ENCODE measurements around the gene FOXP4.

The FOXP4 gene, protein sequence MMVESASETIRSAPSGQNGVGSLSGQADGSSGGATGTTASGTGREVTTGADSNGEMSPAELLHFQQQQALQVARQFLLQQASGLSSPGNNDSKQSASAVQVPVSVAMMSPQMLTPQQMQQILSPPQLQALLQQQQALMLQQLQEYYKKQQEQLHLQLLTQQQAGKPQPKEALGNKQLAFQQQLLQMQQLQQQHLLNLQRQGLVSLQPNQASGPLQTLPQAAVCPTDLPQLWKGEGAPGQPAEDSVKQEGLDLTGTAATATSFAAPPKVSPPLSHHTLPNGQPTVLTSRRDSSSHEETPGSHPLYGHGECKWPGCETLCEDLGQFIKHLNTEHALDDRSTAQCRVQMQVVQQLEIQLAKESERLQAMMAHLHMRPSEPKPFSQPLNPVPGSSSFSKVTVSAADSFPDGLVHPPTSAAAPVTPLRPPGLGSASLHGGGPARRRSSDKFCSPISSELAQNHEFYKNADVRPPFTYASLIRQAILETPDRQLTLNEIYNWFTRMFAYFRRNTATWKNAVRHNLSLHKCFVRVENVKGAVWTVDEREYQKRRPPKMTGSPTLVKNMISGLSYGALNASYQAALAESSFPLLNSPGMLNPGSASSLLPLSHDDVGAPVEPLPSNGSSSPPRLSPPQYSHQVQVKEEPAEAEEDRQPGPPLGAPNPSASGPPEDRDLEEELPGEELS

DNA sequence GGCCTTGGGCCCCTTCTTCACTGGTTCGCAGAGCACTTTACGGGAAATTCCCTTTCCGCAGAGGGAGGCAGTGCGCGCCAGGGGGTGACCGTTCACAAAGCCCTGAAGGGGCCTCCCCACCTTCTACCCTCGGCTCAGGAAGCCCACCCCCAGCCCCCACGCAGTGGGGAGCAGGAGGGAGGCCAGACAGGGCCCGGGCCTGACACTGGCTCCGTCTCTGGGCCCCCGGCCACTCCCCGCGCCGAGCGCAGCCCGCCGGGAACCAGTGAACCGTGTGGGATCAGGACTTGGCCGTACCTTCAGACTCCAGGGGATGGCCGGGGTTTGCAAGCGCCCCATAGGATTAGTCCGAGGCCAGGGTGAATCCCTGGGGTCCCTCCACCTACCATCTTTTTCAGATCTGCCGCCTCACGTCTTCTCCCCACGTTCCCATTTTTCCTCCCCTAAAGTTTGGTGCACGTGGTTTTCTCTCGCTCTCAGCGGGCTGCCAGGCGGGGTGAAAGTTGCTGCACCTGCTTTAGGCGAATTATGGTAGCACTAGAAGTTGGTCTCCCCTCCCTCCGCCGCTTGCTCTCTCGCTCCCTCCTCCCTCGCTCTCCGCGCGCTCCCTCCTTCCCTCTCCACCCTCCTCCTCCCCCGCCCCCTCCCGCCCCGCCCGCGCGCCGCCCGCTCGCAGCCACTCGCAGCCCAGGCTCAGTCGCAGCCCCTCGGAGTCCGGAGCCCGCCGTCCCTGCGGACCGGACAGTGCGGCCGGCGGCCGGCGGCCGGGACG, at the start of gene FOXP4:
FOXP4 (plus strand) TSS at position 679 of the 772 bp plus-strand sequence. CDS start 19,380 bp downstream, outside the sequence.
- peak; percentile 99 for DNase-seq

DNA sequence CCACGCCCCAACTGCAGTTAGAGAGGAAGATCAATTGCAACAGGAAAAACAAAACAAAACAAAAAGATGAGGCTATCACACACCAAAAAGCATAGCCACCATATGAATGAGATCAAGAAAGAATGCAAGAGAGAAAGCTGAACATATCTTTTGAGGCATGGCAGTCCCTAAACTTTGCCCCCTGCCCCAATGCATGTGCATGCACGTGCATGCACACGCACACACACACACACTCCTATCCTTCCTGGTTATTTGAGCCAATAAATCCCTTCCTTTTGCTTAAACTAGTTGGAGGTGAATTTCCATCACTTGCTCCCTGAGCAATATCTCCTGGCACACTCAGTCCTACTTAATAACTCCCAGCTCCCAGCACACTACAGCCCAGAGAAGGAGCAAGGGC, 48.6 kb upstream of the FOXP4 start:
- no peak for DNase-seq

DNA sequence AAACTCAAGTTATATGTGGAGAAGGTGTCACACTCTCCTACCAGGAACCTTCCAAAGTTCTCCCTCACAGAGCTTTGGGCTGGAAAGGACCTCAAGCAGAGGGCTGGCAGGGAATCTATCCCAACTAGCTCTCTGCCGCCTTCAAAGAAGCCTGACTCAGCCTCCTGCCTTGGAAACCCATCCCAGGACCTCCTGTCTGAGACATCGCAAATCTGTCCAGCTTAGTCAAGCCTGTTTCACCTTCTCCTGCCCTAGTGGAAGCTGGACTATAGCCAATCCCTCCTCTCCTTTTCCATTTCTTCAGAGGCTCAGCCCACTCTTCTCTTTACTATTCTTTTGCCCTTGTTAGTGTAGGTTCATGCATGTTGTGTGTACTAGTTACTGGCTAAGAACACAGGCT, 48.2 kb upstream of the FOXP4 start:
- no peak for DNase-seq

DNA sequence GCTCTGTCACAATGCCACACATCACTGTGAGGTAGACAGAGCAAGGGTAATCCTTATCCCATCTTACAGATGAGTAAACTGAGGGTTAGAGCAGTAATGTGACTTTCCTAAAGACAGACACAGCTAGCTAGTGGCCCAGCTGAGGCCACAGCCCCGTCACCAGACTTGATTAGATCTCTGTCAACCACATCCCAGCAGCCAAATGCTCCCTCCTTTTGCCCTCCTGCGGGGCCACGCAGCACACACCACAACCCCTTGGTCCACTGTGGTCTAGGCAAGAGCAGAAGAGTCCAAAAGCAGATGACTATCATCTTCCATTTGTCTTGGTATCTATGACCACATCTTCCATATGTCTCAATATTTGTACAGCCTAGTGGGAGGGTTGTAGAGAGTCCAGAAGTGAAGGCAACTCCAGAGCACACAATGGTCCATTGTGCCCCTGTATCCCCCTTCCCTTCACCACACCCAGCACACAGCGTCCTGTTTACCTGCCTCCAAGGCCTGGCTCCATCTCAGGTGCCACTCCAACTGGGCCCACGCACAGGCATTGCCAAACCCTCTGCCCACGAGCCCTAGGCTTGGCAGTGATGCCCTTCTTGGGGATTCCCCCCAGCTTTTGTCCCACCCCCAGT, 47.1 kb upstream of the FOXP4 start:
- DNase-seq, result peak; percentile 63

DNA sequence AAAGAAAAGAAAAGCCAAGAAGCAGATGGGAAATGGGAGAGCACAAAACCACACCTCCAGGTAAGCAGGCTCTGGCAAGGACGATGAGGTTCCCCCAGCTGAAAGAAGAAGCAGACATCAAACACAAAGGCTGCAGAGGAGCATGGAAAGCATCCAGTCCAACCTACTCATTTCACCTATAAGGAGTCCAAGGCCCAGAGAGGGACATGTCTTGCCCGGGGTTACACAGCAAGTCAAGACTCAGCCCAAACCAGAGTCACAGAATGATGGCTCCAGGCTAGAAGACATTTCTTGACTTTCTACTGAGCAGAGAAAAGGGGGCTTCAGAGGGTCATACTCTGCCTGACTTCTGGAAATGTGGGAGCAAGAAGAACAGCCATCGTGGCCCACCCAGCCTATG, 45.6 kb upstream of the FOXP4 start:
- DNase-seq, result no peak

DNA sequence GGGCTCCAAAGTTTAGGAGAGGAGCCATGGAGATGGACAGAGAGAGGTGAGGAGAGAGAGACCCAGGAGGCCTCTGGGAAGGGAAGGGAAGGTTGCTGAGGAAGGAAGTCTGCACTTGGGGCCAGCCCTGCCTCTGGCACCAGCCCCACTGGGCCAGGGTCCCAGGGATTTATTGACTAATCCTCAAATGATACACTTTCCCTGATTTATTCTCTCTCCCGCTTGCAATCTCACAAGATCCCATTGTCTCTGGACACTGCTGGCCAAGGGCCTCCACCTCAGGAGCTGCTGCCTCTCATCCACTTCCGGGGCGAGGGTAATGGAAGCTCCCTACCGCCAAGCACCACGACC, 43.6 kb upstream of the FOXP4 start:
- DNase-seq, result no peak

DNA sequence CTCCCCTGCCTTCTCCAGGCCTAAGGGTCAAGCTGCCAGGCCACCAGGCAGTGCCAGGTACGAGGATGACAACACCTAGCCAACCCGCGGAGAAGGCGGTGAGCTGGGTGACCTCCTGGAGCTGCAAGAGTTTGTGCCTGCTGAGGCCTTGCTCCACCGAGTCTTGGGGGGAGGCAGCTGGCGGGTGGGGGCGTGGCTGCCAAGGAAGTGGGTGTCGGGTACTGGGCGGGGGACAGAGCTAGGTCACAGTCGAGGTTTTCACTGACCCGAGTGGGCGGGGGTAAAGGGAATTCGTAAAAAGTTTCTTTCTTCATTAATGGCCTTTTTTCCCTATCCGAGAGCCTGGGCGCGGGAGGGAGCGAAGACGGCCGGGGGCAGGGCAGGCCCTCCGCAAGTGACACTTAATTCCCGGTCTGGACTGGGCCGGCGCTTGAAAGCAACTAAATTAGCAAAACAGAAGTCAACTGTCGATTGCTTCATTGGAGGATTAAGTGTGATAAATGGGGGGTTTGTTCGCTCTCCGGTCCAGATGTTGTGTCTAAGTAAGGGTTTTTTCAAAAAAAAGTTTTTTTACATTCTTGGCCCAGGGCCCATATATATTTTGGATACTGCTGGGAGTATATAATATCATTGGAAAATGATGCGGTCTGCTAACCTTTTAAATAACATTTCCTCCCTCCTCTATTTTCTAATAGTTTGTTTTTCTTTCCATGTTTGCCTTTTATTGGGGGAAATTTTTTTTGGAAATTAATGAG, 43.1 kb upstream of the FOXP4 start:
- DNase-seq, result no peak

DNA sequence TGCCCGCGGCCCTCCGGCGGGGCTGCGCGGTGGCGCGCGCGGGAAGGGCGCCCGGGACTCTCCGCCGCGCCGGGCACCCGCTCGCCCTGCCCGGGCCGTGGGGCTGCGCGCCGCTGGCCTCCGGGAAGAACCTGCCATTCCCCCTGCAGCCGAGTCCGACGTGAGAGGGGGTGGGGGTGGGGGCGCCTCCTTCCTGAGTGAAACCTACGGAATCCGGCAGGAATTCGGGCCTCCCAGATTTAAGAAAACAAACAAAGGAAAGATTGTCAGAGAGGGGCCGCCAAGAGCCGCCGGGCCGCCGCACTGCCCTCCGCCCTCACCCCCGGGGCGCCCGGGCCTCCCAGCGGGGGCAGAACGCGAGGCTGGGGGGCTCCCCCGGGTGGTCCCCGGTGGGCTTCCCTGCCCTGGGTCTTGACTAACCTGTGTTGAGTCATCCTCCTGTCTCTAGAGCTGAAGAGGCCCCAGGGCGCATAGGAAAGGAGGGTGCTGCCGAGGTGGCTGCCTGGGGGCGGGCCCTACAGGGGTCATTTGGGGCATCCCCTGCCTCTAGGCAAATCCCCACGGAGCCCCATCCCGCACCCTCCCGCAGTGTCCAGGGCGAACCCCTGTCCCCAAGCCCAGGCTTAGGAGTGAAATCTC, 42.2 kb upstream of the FOXP4 start:
- DNase-seq, result peak; percentile 83

DNA sequence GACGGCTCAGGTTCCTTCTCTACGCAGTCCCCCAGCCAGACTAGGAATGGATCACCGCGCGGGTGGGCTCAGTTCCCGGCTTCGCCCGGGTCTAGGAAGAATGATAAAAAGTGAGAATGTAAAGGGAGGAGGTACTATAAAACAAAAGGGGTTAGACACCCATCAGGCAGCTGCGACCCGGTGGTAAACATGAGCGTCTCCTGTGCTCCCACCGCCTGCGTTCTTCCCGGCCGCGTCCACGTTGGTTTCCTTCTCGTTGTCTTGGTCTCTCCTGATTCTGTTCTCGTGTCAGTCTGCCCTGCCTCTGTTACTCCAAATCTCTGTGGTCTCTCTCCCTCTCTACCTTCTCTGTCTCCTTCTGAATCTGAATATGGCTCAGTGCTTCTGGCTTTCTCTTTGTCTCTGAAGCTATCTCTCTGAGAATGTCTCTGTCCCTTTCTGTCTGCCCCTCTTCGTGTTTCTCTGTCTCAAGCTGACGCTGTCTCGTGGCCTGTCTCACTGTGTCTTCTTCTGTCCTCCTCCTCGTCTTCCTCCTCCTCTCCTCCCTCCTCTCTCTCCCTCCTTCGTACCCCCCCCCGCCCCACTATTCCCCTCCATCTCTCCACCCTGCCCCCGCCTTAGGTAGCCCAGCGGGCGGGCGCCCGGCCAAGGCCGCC, 41.6 kb upstream of the FOXP4 start:
- DNase-seq, result peak; percentile 83

DNA sequence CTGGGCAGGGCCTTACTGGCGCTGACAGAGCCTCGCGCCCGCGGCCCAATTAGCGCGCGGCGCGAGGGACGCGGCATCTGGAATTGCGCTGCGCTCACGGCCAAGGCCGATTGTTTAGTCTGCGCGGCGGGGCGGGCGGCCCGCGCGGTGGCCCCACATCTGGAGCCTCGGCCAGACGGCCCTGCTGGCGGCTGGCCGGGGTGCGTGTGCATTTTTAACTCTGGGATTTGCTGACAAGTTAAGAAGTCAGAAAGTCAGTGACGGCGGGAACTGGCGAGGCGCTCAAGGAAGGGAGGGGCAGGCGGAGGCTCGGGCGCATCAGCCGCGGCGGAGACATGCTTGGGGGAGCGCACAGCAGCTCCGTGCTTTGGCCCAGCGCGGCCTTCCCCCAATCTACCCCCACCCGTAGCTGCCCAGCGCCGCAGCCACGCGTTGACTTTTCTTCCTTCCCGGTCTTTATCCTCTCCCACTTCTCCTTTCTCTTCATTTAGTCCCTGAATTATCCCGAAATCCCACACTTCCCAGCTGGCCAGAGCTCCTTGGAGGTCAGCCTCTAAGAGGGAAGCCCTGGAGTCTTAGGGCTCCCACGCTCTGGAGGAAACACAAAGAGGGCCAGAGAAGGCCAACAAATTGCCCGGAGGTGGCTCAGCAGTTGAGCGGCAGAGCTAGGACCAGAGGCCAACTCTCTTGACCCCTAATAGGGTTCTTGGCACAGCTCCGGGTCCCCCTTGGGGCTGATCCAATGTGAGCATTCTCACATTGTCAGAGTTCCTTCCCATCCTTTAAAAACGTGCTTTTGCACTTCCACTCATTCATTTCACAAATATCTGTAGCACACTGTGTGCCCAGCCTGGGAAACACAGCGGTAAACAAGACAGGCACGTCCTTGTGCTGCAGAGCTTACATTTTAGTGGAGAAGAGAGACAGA, 40.8 kb upstream of the FOXP4 start:
- DNase-seq, result peak; percentile 97

DNA sequence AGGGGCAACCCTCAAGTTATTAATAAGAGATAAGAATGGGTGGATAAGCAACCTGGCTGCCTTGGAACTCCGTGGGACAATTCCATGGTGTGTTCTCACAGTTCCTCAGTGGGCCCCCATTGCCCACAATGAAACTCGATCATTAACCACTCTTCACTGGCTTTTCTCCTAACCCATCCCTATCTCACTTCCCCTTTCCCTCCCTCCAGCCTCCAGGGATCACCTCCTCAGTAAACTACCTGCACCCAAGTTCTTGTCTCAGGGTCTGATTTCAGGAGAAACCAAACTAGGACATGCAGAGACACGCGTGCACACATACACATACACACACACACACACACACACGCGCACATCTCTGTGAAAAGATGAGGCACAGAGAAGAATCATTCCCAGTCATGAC, 37.7 kb upstream of the FOXP4 start:
- no peak for DNase-seq

DNA sequence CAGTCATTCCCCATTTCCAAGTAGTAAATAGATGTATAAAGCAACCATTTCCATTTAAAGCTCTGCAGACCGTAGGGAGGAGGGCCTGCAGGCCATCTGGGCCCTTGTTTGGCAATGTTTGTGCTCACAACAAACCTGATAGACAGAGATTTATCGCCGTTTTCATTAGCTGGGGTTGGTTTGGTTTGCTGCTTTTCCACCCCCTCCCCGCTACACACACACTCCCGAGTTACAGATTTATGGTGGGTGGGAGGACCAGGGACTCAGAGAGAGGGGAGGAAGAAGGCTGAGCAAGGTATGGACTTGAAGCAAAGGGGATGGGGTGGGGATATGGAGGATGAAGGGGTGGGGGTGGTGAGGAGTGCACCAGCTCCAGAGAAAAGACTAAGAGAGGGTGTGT, 36.6 kb upstream of the FOXP4 start:
- peak; percentile 80 for DNase-seq

DNA sequence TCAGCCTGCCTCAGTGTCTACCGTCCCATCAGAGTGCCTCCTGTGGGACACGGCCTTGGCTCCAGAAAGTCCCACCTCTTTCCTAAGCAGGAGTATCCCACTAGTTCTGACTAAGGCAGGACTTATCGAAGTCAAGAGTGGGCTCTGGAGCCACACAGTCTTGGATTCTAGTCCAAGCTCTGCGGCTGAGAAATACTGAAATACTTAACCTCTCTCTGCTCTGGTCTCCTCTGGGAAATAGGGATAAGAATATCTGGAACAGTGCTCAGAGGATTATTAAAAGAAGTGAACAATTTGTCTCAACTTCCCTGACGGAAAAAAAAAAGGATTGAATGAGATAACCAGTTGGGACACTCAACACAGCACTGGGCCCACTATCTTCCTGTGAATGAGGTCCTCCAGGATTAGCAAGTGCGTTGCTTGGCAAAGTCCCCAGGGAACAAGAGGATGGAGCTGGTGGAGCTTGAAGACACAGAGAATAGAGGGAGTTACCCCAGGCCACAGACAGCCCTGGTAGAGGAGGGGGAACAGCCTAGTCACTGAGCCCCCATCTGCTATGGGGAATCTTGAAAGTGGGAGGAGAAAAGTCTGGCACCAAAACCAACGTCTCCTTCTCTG, 34.6 kb upstream of the FOXP4 start:
- DNase-seq, result no peak

DNA sequence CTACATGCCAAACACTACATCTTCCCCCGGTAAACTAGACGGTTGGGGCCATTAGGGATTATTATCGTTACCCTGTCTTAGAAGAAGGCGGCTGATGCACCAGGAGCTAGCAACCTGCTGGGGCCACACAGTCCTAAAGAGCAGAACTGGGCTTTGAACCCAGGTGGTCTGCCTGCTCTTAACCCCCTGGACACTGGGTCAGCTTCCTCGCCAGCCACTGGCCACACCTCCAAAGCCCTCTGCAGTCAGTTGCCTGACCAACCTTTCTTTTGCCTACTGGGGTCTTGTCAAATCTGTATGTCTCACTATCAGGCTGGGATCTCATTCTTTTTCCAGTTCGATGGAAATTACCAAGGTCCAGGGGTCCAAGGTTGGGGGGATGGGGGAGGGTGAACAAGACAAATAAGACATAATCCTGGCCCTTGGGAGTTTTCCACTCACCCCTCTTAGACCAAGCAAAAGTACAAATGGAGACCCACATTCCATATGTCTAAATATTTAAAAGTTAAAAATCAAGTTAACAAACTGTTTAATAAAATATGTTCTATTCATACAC, 34.0 kb upstream of the FOXP4 start:
- DNase-seq, result no peak

DNA sequence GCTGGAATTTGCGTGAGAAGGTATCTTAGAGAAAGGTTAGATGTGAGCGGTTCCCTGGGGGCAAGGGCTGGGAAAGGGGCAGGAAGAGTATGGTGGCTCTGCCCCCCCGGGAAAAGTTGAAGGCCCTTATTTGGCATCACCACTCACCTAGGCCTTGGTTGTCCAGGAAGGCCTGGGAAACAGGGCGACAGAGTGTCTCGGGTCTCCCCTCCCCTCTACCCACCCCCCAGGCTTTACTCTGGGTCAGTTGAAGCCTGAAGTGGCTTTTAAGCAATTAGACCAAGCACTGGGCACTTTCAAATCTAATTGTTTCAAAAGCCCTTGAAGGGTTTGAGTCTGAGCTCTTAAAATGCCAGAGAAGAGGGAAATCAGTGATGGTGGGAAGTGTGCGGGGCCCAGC, 30.2 kb upstream of the FOXP4 start:
- DNase-seq, result no peak

DNA sequence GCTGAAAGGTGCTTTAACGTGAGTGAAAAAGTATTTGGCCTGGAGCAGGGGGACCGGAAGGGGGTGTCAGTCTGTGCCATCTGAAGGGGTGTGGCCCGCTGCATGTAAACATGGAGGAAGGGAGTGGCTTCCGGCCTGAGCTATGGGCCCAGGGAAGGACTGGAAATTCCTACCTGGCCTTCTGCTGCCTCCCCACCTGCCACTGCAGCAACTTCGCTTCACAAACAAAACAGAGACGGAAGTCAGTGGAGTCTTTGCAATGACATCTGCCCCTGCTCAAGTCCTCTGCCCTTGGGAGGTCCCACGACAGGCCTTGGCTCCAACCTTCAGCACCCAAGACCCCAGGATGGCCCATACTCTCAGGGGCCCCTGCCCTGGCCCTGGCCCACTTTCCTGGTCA, 28.1 kb upstream of the FOXP4 start:
- DNase-seq, result peak; percentile 86

DNA sequence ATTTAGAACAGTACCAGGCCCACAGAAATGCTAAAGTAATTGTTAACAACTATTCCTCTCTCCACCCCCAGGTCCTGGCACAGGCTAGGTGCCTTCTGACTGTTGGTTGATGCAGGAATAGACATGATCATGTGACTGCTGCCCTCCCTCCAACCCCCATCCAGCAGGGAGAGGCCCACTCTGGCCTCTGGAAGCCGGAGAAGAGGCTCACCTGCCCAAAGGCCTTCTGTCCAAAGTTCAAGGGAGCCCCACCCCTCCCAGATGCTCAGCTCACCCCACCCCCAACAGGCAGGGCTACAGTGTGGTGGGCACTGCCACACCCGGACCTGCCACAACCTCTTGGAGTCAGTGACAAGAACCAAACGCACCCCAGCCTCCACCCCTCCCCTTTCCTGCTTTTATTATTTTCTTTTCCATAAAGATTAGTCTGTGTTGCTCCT, 26.9 kb upstream of the FOXP4 start:
- no peak for DNase-seq

DNA sequence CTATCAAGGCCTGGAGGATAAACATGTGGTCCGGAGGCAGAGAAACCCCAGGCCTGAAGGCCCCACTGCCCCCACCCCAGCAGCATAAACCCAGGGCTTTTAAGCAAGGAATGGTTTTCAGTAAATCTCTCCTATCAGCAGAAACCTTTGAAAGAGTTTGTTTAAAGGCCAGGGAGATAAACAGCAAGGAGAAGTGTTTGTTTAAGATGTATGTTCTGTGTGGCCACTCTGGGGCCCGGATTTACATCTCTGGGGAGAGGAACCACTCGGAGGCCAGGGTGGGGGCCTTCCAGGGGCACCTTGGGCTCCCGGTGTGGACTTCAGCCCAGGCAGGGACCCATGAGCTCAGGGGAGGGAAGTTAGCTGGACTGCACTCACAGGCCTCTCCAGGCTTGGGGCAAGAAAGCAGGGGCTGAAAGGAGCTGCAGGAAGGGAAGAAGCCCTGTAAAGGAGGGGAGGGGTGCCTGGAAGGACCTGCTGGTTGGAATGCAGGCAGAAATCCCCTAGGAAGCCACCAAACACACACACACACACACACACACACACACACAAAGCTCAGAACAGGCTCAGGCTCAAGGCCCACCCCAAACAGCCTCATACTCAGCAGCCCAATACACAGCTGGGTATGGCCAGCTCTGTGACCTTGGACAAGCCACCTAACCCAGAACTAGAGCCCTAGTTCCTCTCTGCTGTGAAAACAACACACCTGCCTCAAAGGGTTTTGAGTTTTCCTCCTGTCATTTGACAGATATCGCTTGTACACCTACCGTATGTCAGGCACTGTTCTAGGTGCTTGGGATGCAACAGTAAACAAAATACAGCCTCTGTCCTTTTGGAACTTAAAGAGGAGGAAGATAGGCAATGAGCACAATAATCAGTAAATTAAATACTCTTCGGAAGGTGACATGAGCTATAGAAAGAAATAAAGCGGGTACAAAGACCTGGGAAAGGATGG, 26.2 kb upstream of the FOXP4 start:
- no peak for DNase-seq

Measured in NCI-H69 (cell line).